ENCODE data around the gene FAM177A1. TPM values are rescaled to one million over a fixed set of nuclear protein-coding genes. Genes with fewer than 3 reads are reported as not detected.

FAM177A1 gene
- 31.3 TPM for total RNA-seq
- 10 to 100 TPM; 32.8 to 38.1 (median 34.7) TPM for polyA plus RNA-seq (ENCODE audit: insufficient read depth in 1 of 8, insufficient read length in 8 of 8, low replicate concordance in 1 of 8)
- long read RNA-seq, donor 1, partial matches to known transcripts = 0 of 5 reads
- long read RNA-seq, donor 1, other reads (novel, unspliced or antisense) = 0 of 5 reads
- long read RNA-seq, donor 2 = 0 reads
- long read RNA-seq, donor 3, transcript FAM177A1-201 (5 exons, 2,927 nt) = major isoform, 6 of 57 reads
- long read RNA-seq, donor 3, transcript FAM177A1-202 (6 exons, 858 nt) = minor isoform, 5 of 57 reads
- long read RNA-seq, donor 3, partial matches to known transcripts = 26 of 57 reads
- long read RNA-seq, donor 3, other reads (novel, unspliced or antisense) = 17 of 57 reads
- long read RNA-seq, donor 4, partial matches to known transcripts = 0 of 4 reads
- long read RNA-seq, donor 4, other reads (novel, unspliced or antisense) = 0 of 4 reads
- long read RNA-seq, donor 5, transcript FAM177A1-201 (5 exons, 2,927 nt) = major isoform, 19 of 111 reads
- long read RNA-seq, donor 5, transcript FAM177A1-202 (6 exons, 858 nt) = minor isoform, 8 of 111 reads
- long read RNA-seq, donor 5, partial matches to known transcripts = 62 of 111 reads
- long read RNA-seq, donor 5, other reads (novel, unspliced or antisense) = 17 of 111 reads
- long read RNA-seq, donor 6, transcript FAM177A1-202 (6 exons, 858 nt) = major isoform, 6 of 111 reads
- long read RNA-seq, donor 6, transcript FAM177A1-207 (2 exons, 540 nt) = major isoform, 6 of 111 reads
- long read RNA-seq, donor 6, partial matches to known transcripts = 36 of 111 reads
- long read RNA-seq, donor 6, other reads (novel, unspliced or antisense) = 58 of 111 reads
- long read RNA-seq, donor 7, transcript FAM177A1-202 (6 exons, 858 nt) = major isoform, 7 of 13 reads
- long read RNA-seq, donor 7, partial matches to known transcripts = 0 of 13 reads
- long read RNA-seq, donor 7, other reads (novel, unspliced or antisense) = 0 of 13 reads
- long read RNA-seq, donor 8, partial matches to known transcripts = 0 of 6 reads
- long read RNA-seq, donor 8, other reads (novel, unspliced or antisense) = 0 of 6 reads
- long read RNA-seq, donor 9, transcript FAM177A1-202 (6 exons, 858 nt) = major isoform, 6 of 38 reads
- long read RNA-seq, donor 9, partial matches to known transcripts = 23 of 38 reads
- long read RNA-seq, donor 9, other reads (novel, unspliced or antisense) = 5 of 38 reads
- long read RNA-seq, donor 10, transcript FAM177A1-202 (6 exons, 858 nt) = major isoform, 9 of 91 reads
- long read RNA-seq, donor 10, transcript FAM177A1-207 (2 exons, 540 nt) = minor isoform, 5 of 91 reads
- long read RNA-seq, donor 10, partial matches to known transcripts = 68 of 91 reads
- long read RNA-seq, donor 10, other reads (novel, unspliced or antisense) = 5 of 91 reads
- long read RNA-seq, donor 11, transcript FAM177A1-207 (2 exons, 540 nt) = major isoform, 5 of 35 reads
- long read RNA-seq, donor 11, partial matches to known transcripts = 20 of 35 reads
- long read RNA-seq, donor 11, other reads (novel, unspliced or antisense) = 5 of 35 reads

GRCh38 chr14:35046048-35046750 is at the start of gene FAM177A1:
FAM177A1 (plus strand) TSS chr14:35046272; CDS start chr14:35046464, 192 bp downstream.
- H3K4me3 ChIP-seq (ENCODE audit: low read length) = peak within 1 kb of the TSS; percentile 79
- 0% methylated on average over 77 of the region's 77 CpGs for WGBS (ENCODE audit: insufficient coverage)
- H3K4me1 ChIP-seq (ENCODE audit: control insufficient read depth, insufficient read depth, low read length) = peaks cover 6% of the 10 kb centered on the region
- H3K36me3 ChIP-seq (ENCODE audit: control insufficient read depth, insufficient read depth, low read length) = peaks cover 3% of the 10 kb centered on the region
- peak within 1 kb of the TSS; percentile 99 for H3K27ac ChIP-seq (ENCODE audit: low read length)
- H3K27me3 ChIP-seq (ENCODE audit: control insufficient read depth, insufficient read depth, low read length) = no peaks in the 10 kb centered on the region
- H3K9me3 ChIP-seq (replicated peaks; ENCODE audit: control insufficient read depth, low read depth, low read length) = no peaks in the 10 kb centered on the region
- DNase-seq = peak; percentile 97

GRCh38 chr14:34997762-34998161 is 48.3 kb upstream of the FAM177A1 start:
- no peak overlapping the region for H3K4me3 ChIP-seq (ENCODE audit: low read length)
- WGBS (ENCODE audit: insufficient coverage) = 22% methylated on average over 2 of the region's 3 CpGs
- no peaks in the 10 kb centered on the region for H3K27me3 ChIP-seq (ENCODE audit: control insufficient read depth, insufficient read depth, low read length)
- H3K4me1 ChIP-seq (ENCODE audit: control insufficient read depth, insufficient read depth, low read length) = no peaks in the 10 kb centered on the region
- no peaks in the 10 kb centered on the region for H3K9me3 ChIP-seq (replicated peaks; ENCODE audit: control insufficient read depth, low read depth, low read length)
- H3K27ac ChIP-seq (ENCODE audit: low read length) = no peak overlapping the region
- H3K36me3 ChIP-seq (ENCODE audit: control insufficient read depth, insufficient read depth, low read length) = peaks cover 7% of the 10 kb centered on the region
- DNase-seq = peak; percentile 27

GRCh38 chr14:34999500-34999899 is 46.6 kb upstream of the FAM177A1 start:
- WGBS (ENCODE audit: insufficient coverage) = no CpG with 5 or more reads among the region's 3 CpGs
- H3K27me3 ChIP-seq (ENCODE audit: control insufficient read depth, insufficient read depth, low read length) = no peaks in the 10 kb centered on the region
- no peaks in the 10 kb centered on the region for H3K9me3 ChIP-seq (replicated peaks; ENCODE audit: control insufficient read depth, low read depth, low read length)
- no peaks in the 10 kb centered on the region for H3K4me1 ChIP-seq (ENCODE audit: control insufficient read depth, insufficient read depth, low read length)
- H3K4me3 ChIP-seq (ENCODE audit: low read length) = no peak overlapping the region
- DNase-seq = no peak
- no peak overlapping the region for H3K27ac ChIP-seq (ENCODE audit: low read length)
- H3K36me3 ChIP-seq (ENCODE audit: control insufficient read depth, insufficient read depth, low read length) = peaks cover 16% of the 10 kb centered on the region

- Histone ChIP-seq H3K4me3 (ENCODE audit: low read length) (no peak overlapping the region), H3K27ac (ENCODE audit: low read length) (no peak overlapping the region), H3K9me3 (replicated peaks; ENCODE audit: control insufficient read depth, low read depth, low read length) (no peaks in the 10 kb centered on the region), H3K4me1 (ENCODE audit: control insufficient read depth, insufficient read depth, low read length) (no peaks in the 10 kb centered on the region), H3K36me3 (ENCODE audit: control insufficient read depth, insufficient read depth, low read length) (peaks cover 24% of the 10 kb centered on the region), H3K27me3 (ENCODE audit: control insufficient read depth, insufficient read depth, low read length) (no peaks in the 10 kb centered on the region)
- no peak for DNase-seq
- 88% methylated on average over 1 of the region's 2 CpGs for WGBS (ENCODE audit: insufficient coverage)
Observed at GRCh38 chr14:35001621-35002020, 44.5 kb upstream of the FAM177A1 start.

GRCh38 chr14:35004839-35005238 is 41.2 kb upstream of the FAM177A1 start:
- peaks cover 27% of the 10 kb centered on the region for H3K36me3 ChIP-seq (ENCODE audit: control insufficient read depth, insufficient read depth, low read length)
- DNase-seq = no peak
- WGBS (ENCODE audit: insufficient coverage) = 80% methylated on average over 1 of the region's 1 CpG

GRCh38 chr14:35016568-35016967 is 29.5 kb upstream of the FAM177A1 start:
- H3K4me1 ChIP-seq (ENCODE audit: control insufficient read depth, insufficient read depth, low read length) = no peaks in the 10 kb centered on the region
- H3K36me3 ChIP-seq (ENCODE audit: control insufficient read depth, insufficient read depth, low read length) = peaks cover 30% of the 10 kb centered on the region
- no peak for DNase-seq
- WGBS (ENCODE audit: insufficient coverage) = 88% methylated on average over 1 of the region's 1 CpG
- H3K9me3 ChIP-seq (replicated peaks; ENCODE audit: control insufficient read depth, low read depth, low read length) = no peaks in the 10 kb centered on the region
- no peaks in the 10 kb centered on the region for H3K27me3 ChIP-seq (ENCODE audit: control insufficient read depth, insufficient read depth, low read length)
- H3K27ac ChIP-seq (ENCODE audit: low read length) = no peak overlapping the region
- no peak overlapping the region for H3K4me3 ChIP-seq (ENCODE audit: low read length)

More at GRCh38 chr14:35004839-35005238, 41.2 kb upstream of the FAM177A1 start:
- no peaks in the 10 kb centered on the region for H3K9me3 ChIP-seq (replicated peaks; ENCODE audit: control insufficient read depth, low read depth, low read length)
- H3K4me1 ChIP-seq (ENCODE audit: control insufficient read depth, insufficient read depth, low read length) = no peaks in the 10 kb centered on the region
- no peak overlapping the region for H3K27ac ChIP-seq (ENCODE audit: low read length)
- H3K4me3 ChIP-seq (ENCODE audit: low read length) = no peak overlapping the region
- no peaks in the 10 kb centered on the region for H3K27me3 ChIP-seq (ENCODE audit: control insufficient read depth, insufficient read depth, low read length)

GRCh38 chr14:35020713-35021112 is 25.4 kb upstream of the FAM177A1 start:
- Histone ChIP-seq H3K27me3 (ENCODE audit: control insufficient read depth, insufficient read depth, low read length) (no peaks in the 10 kb centered on the region), H3K36me3 (ENCODE audit: control insufficient read depth, insufficient read depth, low read length) (peaks cover 20% of the 10 kb centered on the region), H3K4me3 (ENCODE audit: low read length) (no peak overlapping the region), H3K4me1 (ENCODE audit: control insufficient read depth, insufficient read depth, low read length) (no peaks in the 10 kb centered on the region), H3K9me3 (replicated peaks; ENCODE audit: control insufficient read depth, low read depth, low read length) (no peaks in the 10 kb centered on the region), H3K27ac (ENCODE audit: low read length) (no peak overlapping the region)
- DNase-seq = no peak
- WGBS (ENCODE audit: insufficient coverage) = no CpG with 5 or more reads among the region's 4 CpGs

GRCh38 chr14:35028435-35028834 is 17.6 kb upstream of the FAM177A1 start:
- H3K36me3 ChIP-seq (ENCODE audit: control insufficient read depth, insufficient read depth, low read length) = peaks cover 29% of the 10 kb centered on the region
- DNase-seq = no peak
- WGBS (ENCODE audit: insufficient coverage) = no CpG with 5 or more reads among the region's 2 CpGs
- no peaks in the 10 kb centered on the region for H3K27me3 ChIP-seq (ENCODE audit: control insufficient read depth, insufficient read depth, low read length)
- no peak overlapping the region for H3K4me3 ChIP-seq (ENCODE audit: low read length)
- H3K27ac ChIP-seq (ENCODE audit: low read length) = no peak overlapping the region
- no peaks in the 10 kb centered on the region for H3K4me1 ChIP-seq (ENCODE audit: control insufficient read depth, insufficient read depth, low read length)
- no peaks in the 10 kb centered on the region for H3K9me3 ChIP-seq (replicated peaks; ENCODE audit: control insufficient read depth, low read depth, low read length)

GRCh38 chr14:35032562-35032961 is 13.5 kb upstream of the FAM177A1 start:
- Histone ChIP-seq H3K4me3 (ENCODE audit: low read length) (no peak overlapping the region), H3K27ac (ENCODE audit: low read length) (no peak overlapping the region), H3K9me3 (replicated peaks; ENCODE audit: control insufficient read depth, low read depth, low read length) (peaks cover 6% of the 10 kb centered on the region), H3K4me1 (ENCODE audit: control insufficient read depth, insufficient read depth, low read length) (no peaks in the 10 kb centered on the region), H3K36me3 (ENCODE audit: control insufficient read depth, insufficient read depth, low read length) (peaks cover 20% of the 10 kb centered on the region), H3K27me3 (ENCODE audit: control insufficient read depth, insufficient read depth, low read length) (no peaks in the 10 kb centered on the region)
- DNase-seq = no peak
- no CpG with 5 or more reads among the region's 2 CpGs for WGBS (ENCODE audit: insufficient coverage)

Data from muscle of leg (tissue), 16 donors.